Activated naive CD8-positive, alpha-beta T cell treated with anti-CD3 and anti-CD28 coated beads, Interleukin-2, amount 50 U/mL, for 24 hours (primary cell): ENCODE data around the gene LZTS2.

Source experiments
- ATAC-seq: fragments of 150-1000 bp; cut with Tn5 transposase; one replicate; pipeline ENCODE4 v1.10.0; 2021
- DNase-seq: peaks from one replicate; pipeline ENCODE4 v3.0.0; 2021
- H3K27ac Mint-ChIP-seq: one replicate; pipeline ENCODE4 v1.8.0; 2021; ENCODE audit warnings: mild to moderate bottlenecking, mixed read lengths
- H3K27me3 Mint-ChIP-seq: one replicate; pipeline ENCODE4 v1.8.0; 2021; ENCODE audit warnings: mixed read lengths
- H3K36me3 Mint-ChIP-seq: one replicate; pipeline ENCODE4 v1.8.0; 2021; ENCODE audit warnings: low read depth, mixed read lengths
- H3K4me1 Mint-ChIP-seq: one replicate; pipeline ENCODE4 v1.8.0; 2021; ENCODE audit warnings: mixed read lengths
- H3K4me3 Mint-ChIP-seq: one replicate; pipeline ENCODE4 v1.8.0; 2021; ENCODE audit warnings: mild to moderate bottlenecking, moderate library complexity, mixed read lengths
- H3K9me3 Mint-ChIP-seq: one replicate; pipeline ENCODE4 v1.8.0; 2021; ENCODE audit warnings: mixed read lengths

Gene LZTS2

GRCh38 chr10:100986623-100986951 is 13.0 kb upstream of the LZTS2 start:
- peak overlapping the region; percentile 96 for H3K27ac Mint-ChIP-seq

GRCh38 chr10:100986952-100987684 is 12.5 kb upstream of the LZTS2 start, which contains the start of the genes MRPL43 and TWNK:
Gene MRPL43, minus strand, starts transcription at chr10:100987497. Its CDS starts 54 bp downstream, at chr10:100987443.
Gene TWNK, plus strand, starts transcription at chr10:100987543. Its CDS starts 668 bp downstream, at chr10:100988211.
- Mint-ChIP-seq H3K27ac (peak within 1 kb of the TSS; percentile 96), H3K27me3 (no peaks in the 10 kb centered on the region), H3K36me3 (peaks cover 31% of the 10 kb centered on the region), H3K4me1 (peaks cover 44% of the 10 kb centered on the region), H3K4me3 (peak within 1 kb of the TSS; percentile 98), H3K9me3 (no peaks in the 10 kb centered on the region)
- peak; percentile 93 for ATAC-seq
- DNase-seq, result peak; percentile 88

More at GRCh38 chr10:100986623-100986951, 13.0 kb upstream of the LZTS2 start:
- Mint-ChIP-seq H3K4me3 (peak overlapping the region; percentile 98), H3K4me1 (peaks cover 44% of the 10 kb centered on the region), H3K36me3 (peaks cover 31% of the 10 kb centered on the region), H3K27me3 (no peaks in the 10 kb centered on the region), H3K9me3 (no peaks in the 10 kb centered on the region)
- DNase-seq (no peak), ATAC-seq (no peak)

GRCh38 chr10:100987685-100988049 is 11.9 kb upstream of the LZTS2 start:
- H3K4me1 Mint-ChIP-seq, result peaks cover 44% of the 10 kb centered on the region
- no peak for DNase-seq
- H3K27ac Mint-ChIP-seq, result peak overlapping the region; percentile 96
- no peak for ATAC-seq
- H3K4me3 Mint-ChIP-seq, result peak overlapping the region; percentile 98
- no peaks in the 10 kb centered on the region for H3K27me3 Mint-ChIP-seq
- H3K9me3 Mint-ChIP-seq, result no peaks in the 10 kb centered on the region
- peaks cover 34% of the 10 kb centered on the region for H3K36me3 Mint-ChIP-seq

DNA sequence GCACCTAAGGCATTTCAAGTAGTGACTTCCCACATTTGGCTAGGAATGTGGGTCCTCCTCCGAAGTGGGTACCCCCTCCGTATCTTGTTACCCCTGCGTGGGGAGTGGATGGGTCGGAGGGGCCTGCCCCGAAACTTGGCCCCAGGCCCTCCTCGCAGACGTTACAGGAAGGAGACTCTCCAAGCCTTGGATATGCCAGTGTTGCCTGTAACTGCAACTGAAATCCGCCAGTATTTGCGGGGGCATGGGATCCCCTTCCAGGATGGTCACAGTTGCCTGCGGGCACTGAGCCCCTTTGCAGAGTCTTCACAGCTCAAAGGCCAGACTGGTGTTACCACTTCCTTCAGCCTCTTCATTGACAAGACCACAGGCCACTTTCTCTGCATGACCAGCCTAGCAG is 11.4 kb upstream of the LZTS2 start:
- Mint-ChIP-seq H3K9me3 (no peaks in the 10 kb centered on the region), H3K27ac (peak overlapping the region; percentile 96), H3K4me1 (peaks cover 44% of the 10 kb centered on the region), H3K27me3 (no peaks in the 10 kb centered on the region), H3K36me3 (peaks cover 38% of the 10 kb centered on the region), H3K4me3 (peak overlapping the region; percentile 98)
- no peak for DNase-seq
- ATAC-seq, result no peak

DNA sequence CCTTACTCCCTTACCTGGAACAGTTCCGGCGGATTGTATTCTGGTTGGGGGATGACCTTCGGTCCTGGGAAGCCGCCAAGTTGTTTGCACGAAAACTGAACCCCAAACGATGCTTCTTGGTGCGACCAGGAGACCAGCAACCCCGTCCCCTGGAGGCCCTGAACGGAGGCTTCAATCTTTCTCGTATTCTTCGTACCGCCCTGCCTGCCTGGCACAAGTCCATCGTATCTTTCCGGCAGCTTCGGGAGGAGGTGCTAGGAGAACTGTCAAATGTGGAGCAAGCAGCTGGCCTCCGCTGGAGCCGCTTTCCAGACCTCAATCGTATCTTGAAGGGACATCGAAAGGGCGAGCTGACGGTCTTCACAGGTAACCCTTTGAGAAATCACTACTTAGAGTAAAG is 10.5 kb upstream of the LZTS2 start:
- ATAC-seq, result no peak
- Mint-ChIP-seq H3K4me3 (peak overlapping the region; percentile 98), H3K4me1 (peaks cover 44% of the 10 kb centered on the region), H3K27ac (peak overlapping the region; percentile 52), H3K36me3 (peaks cover 43% of the 10 kb centered on the region), H3K27me3 (no peaks in the 10 kb centered on the region), H3K9me3 (no peaks in the 10 kb centered on the region)
- no peak for DNase-seq

GRCh38 chr10:100993986-100994708 is 5.5 kb upstream of the LZTS2 start:
- no peak for DNase-seq
- Mint-ChIP-seq H3K36me3 (peaks cover 40% of the 10 kb centered on the region), H3K4me1 (peaks cover 35% of the 10 kb centered on the region), H3K27me3 (no peaks in the 10 kb centered on the region), H3K27ac (peak overlapping the region; percentile 64), H3K9me3 (no peaks in the 10 kb centered on the region), H3K4me3 (no peak overlapping the region)
- ATAC-seq, result no peak

DNA sequence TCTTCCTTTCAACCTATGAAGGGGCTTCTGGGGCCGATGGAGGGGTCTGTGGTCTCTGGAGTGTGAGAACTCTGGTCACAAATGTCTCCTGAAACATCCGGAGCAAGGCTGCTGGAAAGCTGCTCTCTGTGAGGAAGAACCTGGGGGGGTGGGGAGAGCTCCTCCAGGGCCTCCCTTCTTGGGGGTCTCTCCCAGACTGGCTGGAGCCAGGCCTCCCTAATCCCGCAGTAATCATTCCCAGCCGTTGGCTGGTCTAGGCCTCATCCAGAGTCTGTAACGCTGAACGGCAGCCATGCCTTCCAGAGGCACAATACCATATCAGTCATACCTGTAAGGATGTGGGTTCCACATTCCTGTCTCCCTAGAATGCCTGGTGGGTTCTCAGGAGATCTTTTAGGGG is 4.4 kb upstream of the LZTS2 start:
- H3K4me3 Mint-ChIP-seq, result no peak overlapping the region
- no peak overlapping the region for H3K27ac Mint-ChIP-seq
- H3K27me3 Mint-ChIP-seq, result no peaks in the 10 kb centered on the region
- DNase-seq, result no peak
- ATAC-seq, result no peak
- H3K4me1 Mint-ChIP-seq, result peaks cover 29% of the 10 kb centered on the region
- no peaks in the 10 kb centered on the region for H3K9me3 Mint-ChIP-seq
- peaks cover 32% of the 10 kb centered on the region for H3K36me3 Mint-ChIP-seq

DNA sequence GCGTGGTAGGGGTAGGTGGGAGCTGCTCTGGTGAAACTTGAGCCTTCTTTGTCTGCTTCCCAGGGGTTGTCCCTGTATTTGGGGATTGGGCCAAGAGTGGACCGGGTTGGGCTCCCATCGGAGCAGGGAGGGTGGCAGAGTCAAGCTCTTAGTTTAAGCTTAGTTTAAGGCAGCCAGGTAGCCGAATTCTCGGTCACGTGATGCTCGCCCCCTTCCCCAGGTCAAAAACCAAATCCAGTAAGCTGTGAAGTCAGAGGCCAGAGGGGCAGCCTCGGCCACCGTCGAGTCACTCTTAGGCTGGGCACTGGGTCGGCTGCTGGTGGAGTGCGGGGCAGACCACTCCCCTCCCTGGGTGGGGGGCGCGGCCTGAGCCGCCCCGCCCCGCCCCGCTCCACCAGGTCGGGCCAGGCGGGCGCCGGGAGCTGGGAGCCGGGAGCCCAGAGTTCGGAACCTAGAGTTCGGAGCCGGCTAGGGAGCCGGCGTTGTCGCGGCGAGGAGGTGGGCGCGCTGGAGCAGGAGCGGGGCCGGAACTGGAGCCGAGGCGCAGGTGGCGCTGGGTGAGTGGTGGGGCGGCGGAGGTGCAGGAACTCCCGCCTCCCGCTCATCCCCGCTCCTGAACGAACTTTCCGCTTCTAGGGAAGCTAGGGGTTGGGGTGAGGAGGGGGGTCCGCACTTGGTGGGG is 2.8 kb upstream of the LZTS2 start:
- Mint-ChIP-seq H3K27ac (peak overlapping the region; percentile 94), H3K4me1 (peaks cover 26% of the 10 kb centered on the region), H3K9me3 (no peaks in the 10 kb centered on the region), H3K36me3 (peaks cover 18% of the 10 kb centered on the region), H3K4me3 (peak overlapping the region; percentile 86), H3K27me3 (no peaks in the 10 kb centered on the region)
- ATAC-seq (peak; percentile 15), DNase-seq (peak; percentile 55)

DNA sequence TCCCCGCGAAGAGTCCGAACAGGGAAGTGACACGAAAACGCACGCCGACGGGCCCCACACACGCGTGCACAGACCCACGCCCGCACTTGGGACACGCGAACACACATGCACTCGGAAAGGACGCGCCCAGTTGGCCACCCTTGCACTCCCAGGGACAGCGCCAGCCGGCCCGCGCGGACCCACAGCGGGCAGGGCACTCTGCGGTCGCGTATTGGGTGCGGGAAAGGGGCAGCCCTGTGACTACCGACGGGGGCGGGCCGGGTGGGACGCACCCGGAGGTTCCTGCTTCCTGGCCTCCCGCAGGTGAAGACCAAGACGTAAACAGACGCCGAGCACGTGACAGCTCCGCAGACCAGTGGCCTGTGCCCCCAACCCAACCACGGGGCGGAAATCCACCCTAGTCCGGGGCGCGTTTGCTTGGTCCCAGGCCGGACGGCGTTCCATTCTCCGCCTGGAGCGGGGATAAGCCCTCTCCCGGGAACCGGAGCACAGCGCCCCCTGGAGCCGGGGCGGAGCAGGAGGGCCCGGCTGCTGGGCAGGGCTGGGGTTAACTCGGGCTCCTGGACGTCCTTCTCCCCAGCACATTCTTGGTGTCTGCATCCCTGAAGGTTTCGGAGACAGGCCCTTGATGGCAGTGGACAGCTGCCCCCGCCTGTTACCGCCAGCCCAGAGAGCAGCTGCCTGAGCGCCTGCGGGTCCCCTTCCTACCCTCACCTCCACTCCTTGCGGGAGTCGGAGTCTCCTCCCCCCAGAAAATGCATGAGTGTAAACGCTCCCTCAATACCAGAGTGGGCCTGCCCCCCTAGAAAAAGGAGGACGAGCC is 2.0 kb upstream of the LZTS2 start:
- peaks cover 26% of the 10 kb centered on the region for H3K4me1 Mint-ChIP-seq
- peak; percentile 84 for DNase-seq

GRCh38 chr10:100998183-100998990 is 1.2 kb upstream of the LZTS2 start:
- ATAC-seq (peak; percentile 25), DNase-seq (peak; percentile 75)
- peak overlapping the region; percentile 94 for H3K27ac Mint-ChIP-seq
- peaks cover 26% of the 10 kb centered on the region for H3K4me1 Mint-ChIP-seq
- H3K9me3 Mint-ChIP-seq, result no peaks in the 10 kb centered on the region
- H3K36me3 Mint-ChIP-seq, result peaks cover 12% of the 10 kb centered on the region
- H3K27me3 Mint-ChIP-seq, result no peaks in the 10 kb centered on the region
- peak overlapping the region; percentile 86 for H3K4me3 Mint-ChIP-seq

More for the DNA sequence above, 2.0 kb upstream of the LZTS2 start:
- peak overlapping the region; percentile 86 for H3K4me3 Mint-ChIP-seq
- ATAC-seq, result peak; percentile 56
- no peaks in the 10 kb centered on the region for H3K9me3 Mint-ChIP-seq
- H3K27ac Mint-ChIP-seq, result peak overlapping the region; percentile 94
- H3K27me3 Mint-ChIP-seq, result no peaks in the 10 kb centered on the region
- peaks cover 16% of the 10 kb centered on the region for H3K36me3 Mint-ChIP-seq

DNA sequence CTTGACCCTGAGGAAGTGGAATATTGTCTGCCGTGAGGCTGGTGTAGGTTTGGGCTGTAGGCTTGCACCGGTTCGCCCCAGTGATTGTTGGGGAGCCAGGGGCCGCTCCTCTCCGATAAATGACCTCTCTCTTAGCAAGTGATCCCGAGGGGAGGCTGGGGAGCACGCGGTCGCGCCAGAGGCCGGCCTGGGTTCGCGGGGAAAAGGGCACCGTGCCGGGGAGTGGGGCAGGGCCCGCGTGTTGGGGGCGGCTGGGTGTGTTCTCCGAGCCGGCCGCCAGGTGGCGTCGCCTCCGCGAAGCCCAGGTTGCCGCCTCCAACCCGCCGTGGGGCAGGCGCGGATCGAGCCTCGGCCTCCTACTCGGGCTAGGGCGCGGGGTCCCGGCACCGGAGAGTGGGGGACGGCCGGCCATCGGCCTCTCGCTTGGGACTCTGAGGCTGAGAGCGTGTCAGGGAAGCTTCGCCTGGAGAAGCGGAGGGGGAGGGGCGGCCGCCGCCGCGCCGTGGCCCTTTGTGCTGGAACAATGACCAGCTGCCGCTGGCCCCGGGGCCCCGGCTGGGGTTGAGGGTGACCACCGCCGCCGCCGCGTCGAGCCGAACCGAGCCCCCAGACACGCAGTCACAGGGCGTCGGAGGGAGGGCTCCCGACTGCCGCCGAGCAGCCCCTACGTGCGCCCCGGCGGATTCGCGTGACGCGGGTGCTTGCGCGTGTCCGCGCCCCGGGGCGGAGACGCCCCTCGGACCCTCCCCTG is 442 bp upstream of the LZTS2 start:
- Mint-ChIP-seq H3K27ac (peak overlapping the region; percentile 94), H3K4me3 (peak overlapping the region; percentile 86), H3K9me3 (no peaks in the 10 kb centered on the region), H3K4me1 (peaks cover 26% of the 10 kb centered on the region), H3K36me3 (peaks cover 7% of the 10 kb centered on the region), H3K27me3 (no peaks in the 10 kb centered on the region)
- DNase-seq (peak; percentile 83), ATAC-seq (peak; percentile 58)

GRCh38 chr10:101000127-101000914 is 713 bp downstream of the LZTS2 start:
- H3K4me1 Mint-ChIP-seq, result peaks cover 26% of the 10 kb centered on the region
- no peak overlapping the region for H3K27ac Mint-ChIP-seq
- H3K27me3 Mint-ChIP-seq, result no peaks in the 10 kb centered on the region
- H3K36me3 Mint-ChIP-seq, result no peaks in the 10 kb centered on the region
- DNase-seq, result no peak
- H3K9me3 Mint-ChIP-seq, result no peaks in the 10 kb centered on the region
- no peak for ATAC-seq
- H3K4me3 Mint-ChIP-seq, result peak overlapping the region; percentile 70
